GM18870 (cell line): ENCODE measurements around the gene SEC24D.
"Not testable (repeated sequence)": the region's sequence is repeated elsewhere in the genome, so short reads cannot be mapped to it uniquely, and the experiment has no call there.

Experiments used
- ATAC-seq: cut with Tn5 transposase; IDR thresholded peaks from one replicate; pipeline ENCODE4 v1.9.1; 2021; ENCODE audit warnings: moderate library complexity; ENCODE audit not compliant: unreplicated experiment

Gene SEC24D

DNA sequence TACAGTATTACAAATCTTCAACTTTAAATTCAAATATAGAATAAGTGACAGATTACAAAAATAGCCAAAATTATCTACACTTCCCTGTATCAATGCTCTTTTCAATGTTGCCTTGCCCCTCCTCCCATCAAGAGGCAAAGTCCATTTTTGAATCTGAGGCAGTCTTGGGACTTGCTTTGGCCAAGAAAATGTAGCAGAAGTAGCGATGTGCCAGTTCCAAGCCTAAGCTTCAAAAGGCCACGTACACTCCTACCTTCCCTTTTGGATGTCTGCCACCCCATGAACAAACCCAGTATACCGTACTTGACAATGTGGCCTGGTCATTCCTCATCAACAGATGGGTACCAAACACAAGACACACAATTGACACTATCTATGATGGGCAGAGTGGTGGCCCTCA is 24.1 kb downstream of the SEC24D start:
- no peak for ATAC-seq

DNA sequence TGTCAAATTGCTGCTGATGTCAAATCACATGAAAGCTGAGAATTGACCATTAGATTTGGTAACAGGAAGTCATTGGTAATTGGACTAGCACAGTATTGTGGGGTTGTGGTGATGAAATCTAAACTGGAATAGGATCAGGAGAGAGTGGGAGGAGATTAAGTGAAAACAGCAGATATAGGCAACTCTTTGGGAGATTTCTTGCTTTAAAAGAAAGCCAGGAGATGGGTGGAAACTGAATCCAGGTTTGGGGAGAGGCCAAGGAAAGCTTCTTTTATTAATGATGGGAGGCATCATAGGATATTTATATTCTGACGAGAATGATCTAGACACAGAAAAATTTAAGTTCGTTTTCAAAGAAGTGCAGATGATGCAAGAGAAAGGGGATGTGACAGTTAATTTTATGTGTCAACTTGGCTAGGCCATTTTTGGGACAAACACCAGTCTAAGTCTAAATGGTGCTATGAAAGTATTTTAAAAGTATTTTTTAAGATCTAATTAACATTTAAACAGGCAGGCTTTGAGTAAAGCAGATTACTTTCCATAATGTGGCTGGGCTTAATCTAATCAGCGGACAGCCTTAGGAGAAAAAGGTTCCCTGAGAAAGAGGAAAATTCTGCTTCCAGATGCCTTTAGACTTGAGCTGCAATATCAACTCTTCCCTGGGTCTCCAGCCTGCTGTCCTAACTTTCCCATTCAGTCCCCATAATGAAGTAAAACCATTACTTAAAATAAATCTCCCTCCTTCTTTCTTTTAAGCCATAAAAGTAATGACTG is 24.7 kb downstream of the SEC24D start:
- ATAC-seq, result no peak

DNA sequence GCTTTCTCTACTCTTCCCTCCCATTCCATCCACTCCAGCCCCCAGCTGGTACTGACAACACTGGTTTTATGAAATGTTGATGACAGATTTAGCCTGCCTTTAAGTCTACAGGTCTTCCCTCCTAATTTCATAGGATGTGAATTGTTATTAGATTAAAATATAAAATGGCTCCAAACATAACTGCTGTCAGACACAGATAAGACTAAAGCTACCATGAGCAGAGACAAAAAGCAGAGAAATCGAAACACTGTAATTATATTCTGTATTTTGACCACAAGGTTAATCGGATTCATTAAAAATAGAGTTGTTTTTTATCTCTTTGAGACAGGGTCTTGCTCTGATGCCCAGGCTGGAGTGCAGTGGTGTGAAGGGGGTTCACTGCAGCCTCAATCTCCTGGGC is 28.3 kb downstream of the SEC24D start:
- no peak for ATAC-seq

DNA sequence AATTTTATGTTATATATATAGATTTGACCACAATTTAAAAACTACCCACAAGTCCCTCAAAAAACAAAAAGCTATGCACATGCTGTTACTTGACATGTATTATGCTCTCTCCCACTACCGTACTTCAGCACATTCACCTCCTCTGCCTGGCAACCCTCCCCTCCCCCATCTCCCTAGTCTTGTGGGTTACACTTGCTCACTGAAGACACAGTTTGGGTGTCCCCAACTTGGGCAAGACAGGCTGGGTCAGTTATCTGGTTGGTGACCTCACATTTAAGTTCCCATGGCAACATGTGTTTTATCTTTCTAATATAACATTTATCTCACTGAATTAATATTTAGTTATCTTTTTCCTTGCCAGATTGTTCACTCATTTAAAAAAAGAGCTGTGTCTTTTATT is 32.7 kb downstream of the SEC24D start:
- ATAC-seq, result no peak

DNA sequence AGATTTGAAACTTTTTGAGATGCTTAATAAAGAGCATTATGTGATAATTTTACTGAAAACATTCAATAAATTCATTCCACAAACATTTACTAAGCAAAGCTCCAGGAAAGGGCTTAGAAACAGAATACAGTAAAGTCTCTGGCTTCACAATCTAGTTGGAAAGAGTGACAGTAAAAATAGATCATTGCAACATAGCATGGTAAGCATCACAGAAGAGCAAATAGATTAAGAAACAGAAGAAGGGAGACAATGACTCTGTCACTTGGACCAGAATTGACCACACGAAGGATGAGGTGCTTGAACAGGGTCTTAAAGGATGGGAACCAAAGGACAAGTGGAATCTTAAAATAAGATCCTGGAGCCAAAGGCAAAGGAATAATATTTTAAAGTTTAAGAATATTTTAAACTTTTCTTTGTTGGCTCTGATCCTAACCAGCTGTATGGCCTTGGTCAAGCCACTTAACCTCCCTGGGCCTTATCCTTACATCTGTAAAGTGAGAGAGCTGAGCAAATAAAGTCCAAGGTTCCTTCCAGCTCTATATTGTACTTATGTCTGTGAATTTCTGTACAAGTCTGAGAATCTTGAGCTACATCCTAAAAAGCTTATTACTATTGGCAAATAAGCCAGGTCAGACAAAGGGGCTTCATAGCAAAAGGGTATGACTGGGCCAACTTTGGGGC is 33.9 kb downstream of the SEC24D start:
- no peak for ATAC-seq

DNA sequence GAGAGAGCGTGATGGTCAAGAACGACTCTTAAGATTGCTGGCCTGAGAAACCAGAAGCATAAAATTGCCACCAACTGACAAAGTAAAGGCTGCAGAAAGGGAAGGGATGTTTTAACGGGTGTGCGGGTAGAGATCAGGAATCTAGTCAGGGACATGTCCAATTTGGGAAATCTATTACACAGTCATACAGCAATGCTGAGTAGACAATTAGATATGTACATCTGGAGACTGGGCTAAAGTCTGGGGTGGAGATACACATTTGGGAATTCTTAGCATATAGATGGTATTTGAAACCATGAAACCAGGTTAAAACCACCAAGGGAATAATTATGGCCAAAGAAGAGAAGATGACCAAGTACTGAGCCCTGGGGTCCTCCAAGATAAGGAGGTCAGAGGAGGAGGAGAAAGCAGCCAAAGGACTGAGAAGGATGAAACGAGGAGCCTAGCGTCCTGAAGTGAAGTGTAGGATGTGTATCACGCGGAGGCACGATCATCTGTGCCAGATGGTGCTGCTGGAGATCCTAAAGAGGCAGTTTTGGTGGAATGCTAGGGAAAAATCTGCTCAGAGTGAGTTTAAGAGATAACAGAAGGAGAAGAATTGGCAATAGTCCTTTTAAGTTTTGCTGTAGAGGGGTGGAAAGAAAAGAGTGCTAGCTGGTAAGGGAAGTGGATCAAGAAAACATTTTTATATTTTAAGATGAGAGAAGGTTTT is 36.5 kb downstream of the SEC24D start:
- ATAC-seq, result no peak

DNA sequence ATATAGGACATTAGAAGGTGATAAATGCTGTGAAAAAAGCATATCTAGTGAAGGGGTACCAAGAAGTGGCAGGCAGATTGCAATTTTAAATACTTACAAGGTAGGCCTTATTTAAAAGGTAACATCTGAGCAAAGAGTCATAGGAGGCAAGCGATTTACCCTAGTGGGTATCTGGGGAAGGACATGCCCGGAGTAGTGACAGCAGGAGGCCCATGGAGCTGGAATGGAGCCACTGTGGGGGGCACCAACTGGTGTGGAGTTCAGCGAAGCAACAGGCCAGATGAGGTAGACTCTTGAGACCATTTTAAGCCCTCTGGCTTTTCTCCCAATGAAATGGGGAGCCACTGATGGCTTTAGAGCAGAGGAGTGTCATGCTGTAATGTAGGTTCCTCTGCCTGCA is 37.3 kb downstream of the SEC24D start:
- no peak for ATAC-seq

DNA sequence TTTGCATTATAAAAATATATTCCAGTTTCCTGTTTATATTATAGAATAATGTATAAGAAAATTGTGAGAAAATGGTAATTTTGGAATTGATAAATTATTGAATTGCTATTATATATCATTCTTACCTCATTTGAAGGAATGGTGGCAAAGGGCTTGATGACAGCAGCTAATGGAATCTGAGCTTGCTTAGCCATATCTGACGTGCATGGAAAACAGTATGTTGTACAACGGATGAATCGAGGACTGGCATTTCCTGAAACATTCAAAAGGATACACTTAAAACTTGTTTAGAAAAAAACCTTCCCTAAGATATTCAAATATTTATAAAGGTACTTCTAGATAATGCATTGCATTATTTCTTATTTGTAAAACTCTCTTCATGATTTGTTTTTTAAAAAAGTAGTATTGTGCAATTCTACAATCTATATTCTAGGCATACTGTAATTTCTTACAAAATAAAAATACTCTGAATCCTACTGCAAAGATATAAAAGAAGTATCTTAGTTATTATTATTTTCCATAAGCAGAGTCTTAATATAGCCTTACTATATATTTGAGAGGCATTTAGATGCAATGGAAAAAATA is 38.3 kb downstream of the SEC24D start:
- ATAC-seq, result no peak

DNA sequence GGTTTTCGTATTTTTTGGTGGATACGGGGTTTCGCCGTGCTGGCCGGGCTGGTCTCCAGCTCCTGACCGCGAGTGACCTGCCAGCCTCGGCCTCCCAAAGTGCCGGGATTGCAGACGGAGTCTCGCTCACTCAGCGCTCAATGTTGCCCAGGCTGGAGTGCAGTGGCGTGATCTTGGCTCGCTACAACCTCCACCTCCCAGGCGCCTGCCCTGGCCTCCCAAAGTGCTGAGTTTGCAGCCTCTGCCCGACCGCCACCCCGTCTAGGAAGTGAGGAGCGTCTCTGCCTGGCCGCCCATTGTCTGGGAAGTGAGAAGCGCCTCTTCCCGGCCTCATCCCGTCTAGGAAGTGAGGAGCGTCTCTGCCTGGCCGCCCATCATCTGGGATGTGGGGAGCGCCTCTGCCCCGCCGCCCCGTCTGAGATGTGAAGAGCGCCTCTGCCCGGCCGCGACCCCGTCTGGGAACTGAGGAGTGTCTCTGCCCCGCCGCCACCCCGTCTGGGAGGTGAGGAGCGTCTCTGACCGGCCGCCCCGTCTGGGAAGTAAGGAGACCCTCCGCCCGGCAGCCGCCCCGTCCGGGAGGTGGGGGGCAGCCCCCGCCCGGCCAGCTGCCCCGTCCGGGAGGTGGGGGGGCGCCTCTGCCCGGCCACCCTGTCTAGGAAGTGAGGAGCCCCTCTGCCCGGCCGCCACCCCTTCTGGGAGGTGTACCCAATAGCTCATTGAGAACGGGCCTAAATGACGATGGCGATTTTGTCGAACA is 44.1 kb downstream of the SEC24D start:
- ATAC-seq, result not testable (repeated sequence)

DNA sequence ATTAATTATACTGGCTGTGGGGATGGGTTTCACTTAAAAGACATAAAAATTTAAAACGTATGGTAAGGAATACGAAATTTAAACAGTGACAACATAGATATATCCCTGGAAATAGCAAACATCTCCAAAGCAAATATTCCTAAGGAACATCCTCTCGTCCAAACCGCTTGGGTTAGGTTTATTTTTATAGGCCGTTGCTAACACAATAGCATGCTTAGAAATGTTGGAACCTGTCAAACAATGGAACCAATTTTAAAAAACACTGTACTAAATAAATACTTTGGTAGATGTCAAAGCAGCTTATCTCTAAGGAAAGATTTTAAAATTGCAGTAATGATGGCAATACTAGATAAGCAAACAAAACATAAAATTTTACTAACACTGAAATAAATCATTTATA is 45.4 kb downstream of the SEC24D start:
- no peak for ATAC-seq

DNA sequence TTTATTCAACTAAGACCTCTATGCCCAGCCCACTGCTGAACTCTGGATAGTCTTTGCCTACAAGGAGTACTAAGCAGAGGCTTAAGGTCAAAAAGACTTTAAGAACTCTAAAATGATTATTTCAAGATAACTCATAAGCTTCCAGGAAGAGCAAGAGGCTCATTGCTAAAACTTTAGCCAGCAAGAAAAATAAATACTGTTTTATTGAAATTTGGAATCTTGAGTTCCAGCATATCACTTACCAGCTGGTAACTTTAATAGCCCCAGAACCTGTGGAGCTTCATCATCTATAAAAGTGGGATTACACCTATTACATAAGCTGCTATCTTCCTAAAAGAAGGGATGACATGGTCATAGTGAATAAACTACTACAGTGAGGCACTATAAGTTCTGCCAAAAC is 47.0 kb downstream of the SEC24D start:
- ATAC-seq, result no peak

DNA sequence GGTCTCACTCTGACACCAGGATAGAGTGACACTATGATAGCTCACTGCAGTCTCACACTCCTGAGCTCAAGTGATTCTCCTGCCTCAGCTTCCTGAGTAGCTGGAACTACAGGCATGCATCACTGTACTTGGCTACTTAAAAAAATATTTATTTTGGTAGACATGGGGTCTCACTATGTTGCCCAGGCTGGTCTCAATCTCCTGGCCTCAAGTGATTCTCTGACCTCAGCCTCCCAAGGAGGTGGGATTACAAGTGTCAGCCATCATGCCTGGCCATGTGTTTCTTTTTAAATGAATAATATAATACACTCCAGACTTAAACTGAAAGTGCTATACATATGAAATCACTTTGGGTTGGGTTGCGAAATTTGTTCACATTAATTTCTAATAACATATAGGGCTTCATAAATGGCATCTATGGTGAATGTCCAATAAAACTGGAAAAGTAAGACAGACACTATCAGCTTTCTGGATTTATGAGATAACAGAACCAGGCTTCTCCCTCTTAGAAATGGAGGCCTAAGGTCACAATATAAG is 48.0 kb downstream of the SEC24D start:
- ATAC-seq, result no peak

DNA sequence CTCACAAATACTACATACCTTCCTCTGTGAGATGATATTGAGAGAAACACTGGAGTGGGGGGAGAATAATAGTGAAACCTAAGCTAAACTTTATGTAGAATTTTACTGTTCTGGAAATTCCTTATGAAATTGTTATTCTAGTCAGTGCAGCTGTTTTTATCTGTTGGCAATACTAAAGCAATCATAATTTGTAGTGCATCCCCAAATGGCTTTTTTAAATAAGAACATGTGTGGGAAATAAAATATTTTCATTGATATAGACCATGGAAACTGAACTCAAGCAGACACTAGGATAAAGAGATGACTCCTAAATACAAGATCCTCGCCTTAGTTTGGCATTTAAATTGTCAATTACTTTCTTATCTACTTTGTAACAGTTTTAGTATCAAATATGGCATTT is 51.1 kb downstream of the SEC24D start:
- ATAC-seq, result no peak

DNA sequence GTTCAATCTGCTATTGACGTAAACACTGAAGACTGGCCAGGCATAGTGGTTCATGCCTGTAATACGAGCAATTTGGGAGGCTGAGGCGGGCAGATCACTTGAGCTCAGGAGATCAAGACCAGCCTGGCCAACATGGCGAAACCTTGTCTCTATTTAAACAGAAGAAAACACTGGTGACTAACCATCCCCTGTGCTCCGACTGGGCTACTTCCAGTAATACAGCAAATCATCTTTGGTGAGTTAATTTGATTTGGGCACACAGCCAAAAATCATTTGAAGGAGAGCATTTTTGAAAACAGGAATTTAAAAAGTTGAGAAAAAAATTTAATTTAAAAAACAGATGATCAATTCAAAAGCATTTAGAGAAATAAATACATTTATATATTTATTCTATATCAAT is 52.0 kb downstream of the SEC24D start:
- no peak for ATAC-seq

DNA sequence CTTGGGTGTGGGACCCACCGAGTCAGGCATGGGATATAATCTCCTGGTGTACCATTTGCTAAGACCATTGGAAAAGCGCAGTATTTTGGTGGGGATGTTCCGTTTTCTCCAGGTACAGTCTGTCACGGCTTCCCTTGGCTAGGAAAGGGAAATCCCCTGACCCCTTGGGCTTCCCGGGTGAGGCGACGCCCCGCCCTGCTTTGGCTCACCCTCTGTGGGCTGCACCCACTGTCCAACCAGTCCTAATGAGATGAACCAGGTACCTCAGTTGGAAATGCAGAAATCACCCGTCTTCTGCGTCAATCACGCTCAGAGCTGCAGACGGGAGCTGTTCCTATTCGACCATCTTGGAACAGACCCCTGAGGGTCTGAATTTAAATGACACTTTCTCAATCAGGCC is 53.0 kb downstream of the SEC24D start:
- ATAC-seq, result not testable (repeated sequence)

DNA sequence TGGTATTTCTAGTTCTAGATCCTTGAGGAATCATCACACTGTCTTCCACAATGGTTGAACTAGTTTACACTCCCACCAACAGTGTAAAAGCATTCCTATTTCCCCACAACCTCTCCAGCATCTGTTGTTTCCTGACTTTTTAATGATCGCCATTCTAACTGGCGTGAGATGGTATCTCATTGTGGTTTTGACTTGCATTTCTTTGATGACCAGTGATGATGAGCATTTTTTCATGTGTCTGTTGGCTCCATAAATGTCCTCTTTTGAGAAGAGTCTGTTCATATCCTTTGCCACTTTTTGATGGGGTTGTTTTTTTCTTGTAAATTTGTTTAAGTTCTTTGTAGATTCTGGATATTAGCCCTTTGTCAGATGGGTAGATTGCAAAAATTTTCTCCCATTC is 58.3 kb downstream of the SEC24D start:
- not testable (repeated sequence) for ATAC-seq

DNA sequence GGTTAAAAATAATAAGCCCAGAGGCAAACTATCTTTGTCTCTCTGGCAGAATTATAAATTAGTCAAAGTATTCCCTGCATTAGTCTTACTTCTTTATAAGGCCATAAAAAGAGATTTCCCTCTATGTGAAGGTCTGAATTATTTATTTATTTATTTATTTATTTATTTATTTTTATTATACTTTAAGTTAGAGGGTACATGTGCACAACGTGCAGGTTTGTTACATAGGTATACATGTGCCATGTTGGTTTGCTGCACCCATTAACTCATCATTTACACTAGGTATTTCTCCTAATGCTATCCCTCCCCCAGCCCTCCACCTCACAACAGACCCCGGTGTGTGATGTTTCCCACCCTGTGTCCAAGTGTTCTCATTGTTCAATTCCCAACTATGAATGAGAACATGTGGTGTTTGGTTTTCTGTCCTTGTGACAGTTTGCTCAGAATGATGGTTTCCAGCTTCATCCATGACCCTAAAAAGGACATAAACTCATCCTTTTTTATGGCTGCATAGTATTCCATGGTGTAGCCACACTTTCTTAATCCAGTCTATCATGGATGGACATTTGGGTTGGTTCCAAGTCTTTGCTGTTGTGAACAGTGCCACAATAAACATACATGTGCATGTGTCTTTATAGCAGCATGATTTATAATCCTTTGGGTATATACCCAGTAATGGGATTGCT is 58.8 kb downstream of the SEC24D start:
- not testable (repeated sequence) for ATAC-seq

DNA sequence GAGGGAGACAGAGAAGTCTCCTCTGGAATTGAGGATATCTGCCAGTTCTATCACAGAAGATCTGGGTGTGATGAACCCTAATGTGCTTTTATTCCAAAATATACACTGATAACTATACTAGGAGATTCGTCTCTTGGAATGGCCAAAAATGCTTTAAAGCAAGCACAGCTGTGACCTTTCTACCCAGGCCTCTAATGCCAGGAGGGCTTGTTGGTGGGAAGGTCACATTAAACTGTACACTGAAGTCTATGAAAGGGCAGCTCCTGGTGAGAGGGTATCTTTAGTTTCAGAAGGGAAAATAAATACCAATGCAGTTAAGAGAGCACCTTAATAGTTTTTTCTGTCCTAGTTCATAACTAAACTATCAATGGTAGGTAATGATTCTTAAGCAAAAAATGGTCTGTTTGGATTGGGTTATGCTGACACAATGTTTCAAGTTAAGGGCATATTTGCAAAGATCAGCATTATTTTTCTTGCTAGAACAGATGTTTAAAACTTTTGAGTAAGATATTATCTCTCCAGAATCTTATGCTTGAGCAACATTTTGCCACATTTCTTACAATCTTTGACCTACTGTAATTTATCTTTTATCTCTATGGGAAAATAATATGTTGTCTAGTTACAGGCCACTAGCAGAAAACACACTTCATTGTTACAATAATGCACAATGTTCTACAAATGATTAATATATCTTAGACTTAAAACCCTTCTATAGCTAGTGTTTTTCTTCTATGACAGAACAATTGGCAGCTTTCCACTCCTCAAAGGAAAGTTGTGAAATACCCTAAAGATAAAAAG is 59.6 kb downstream of the SEC24D start:
- no peak for ATAC-seq

DNA sequence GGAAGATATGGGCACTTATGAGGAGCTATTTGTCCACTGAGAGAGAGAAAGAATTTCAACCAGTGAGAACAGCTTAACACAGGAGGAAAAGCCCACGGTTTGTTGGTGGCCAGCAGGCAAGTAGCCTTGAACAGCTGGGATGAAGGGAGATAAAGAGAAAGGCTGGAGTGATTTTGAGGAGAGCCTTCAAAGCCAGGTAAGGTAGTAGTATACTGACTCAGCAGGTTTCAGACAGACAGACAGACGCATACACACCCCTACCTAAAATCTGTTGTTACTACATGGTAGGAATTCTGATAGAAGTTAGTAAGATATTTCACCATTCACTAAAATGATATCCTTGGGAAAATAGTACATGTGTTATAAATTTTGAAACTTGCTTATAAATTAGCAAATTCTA is 60.5 kb downstream of the SEC24D start:
- ATAC-seq, result no peak
